IMR-90 (cell line): ENCODE data around the gene ESR1. TPM values are rescaled to one million over a fixed set of nuclear protein-coding genes. Genes with fewer than 3 reads are reported as not detected.
"Not testable (repeated sequence)": the region's sequence is repeated elsewhere in the genome, so short reads cannot be mapped to it uniquely, and the experiment has no call there.

Experiments
- ATAC-seq: fragments of 200-7000 bp; cut with Tn5 transposase; 2 replicates; pipeline ENCODE4 v1.9.1; 2020; ENCODE audit warnings: low read depth, mild to moderate bottlenecking, moderate library complexity
- BruUV-seq: library from RNA; stranded (reverse); fragments of 400-500 nt; replicated peaks from 2 replicates; lab custom pipeline; 2021; lab: Mats Ljungman, UMichigan
- CTCF ChIA-PET: fragments of 300-600 bp; formaldehyde crosslinking; extraction: SDS; loops from one replicate; lab custom pipeline; 2021; ENCODE audit warnings: antibody characterized with exemption; lab: Yijun Ruan, JAX
- POLR2A ChIA-PET: fragments of 300-600 bp; sonication (Branson Sonifier 250); formaldehyde crosslinking; loops from one replicate; lab custom pipeline; 2022; ENCODE audit warnings: antibody characterized with exemption; ENCODE audit not compliant: unreplicated experiment; lab: Charles Lee
- DNase-seq: peaks from one replicate; pipeline ENCODE4 v3.0.0; 2013
- H2AFZ ChIP-seq: replicated peaks from 2 replicates; pipeline ENCODE3; 2013; ENCODE audit warnings: low read length, mild to moderate bottlenecking; ENCODE audit not compliant: poor library complexity
- H2AK5ac ChIP-seq: 2 replicates; pipeline ENCODE4 v1.6.1; 2013; ENCODE audit warnings: low read depth, low read length, inconsistent platforms
- H2AK9ac ChIP-seq: replicated peaks from 2 replicates; pipeline ENCODE3; 2013; ENCODE audit warnings: mild to moderate bottlenecking, low read depth, low read length, moderate library complexity; ENCODE audit not compliant: poor library complexity
- H2BK120ac ChIP-seq: 2 replicates; pipeline ENCODE4 v1.6.1; 2013; ENCODE audit warnings: low read depth, low read length, inconsistent platforms
- H2BK15ac ChIP-seq: 3 replicates; pipeline ENCODE4 v1.6.1; 2013; ENCODE audit warnings: low read depth, low read length, inconsistent platforms
- H2BK20ac ChIP-seq: 2 replicates; pipeline ENCODE4 v1.6.1; 2013; ENCODE audit warnings: low read depth, mild to moderate bottlenecking, inconsistent platforms, low read length, moderate library complexity
- H2BK5ac ChIP-seq: 2 replicates; pipeline ENCODE4 v1.6.1; 2013; ENCODE audit warnings: mild to moderate bottlenecking, low read depth, low read length, inconsistent platforms; ENCODE audit not compliant: poor library complexity, severe bottlenecking
- H3K14ac ChIP-seq: replicated peaks from 2 replicates; pipeline ENCODE4 v1.6.1; 2013; ENCODE audit warnings: low read depth, low read length, inconsistent platforms
- H3K18ac ChIP-seq: 2 replicates; pipeline ENCODE4 v1.6.1; 2013; ENCODE audit warnings: low read depth, low read length, control low read depth
- H3K23ac ChIP-seq: 2 replicates; pipeline ENCODE4 v1.6.1; 2013; ENCODE audit warnings: low read depth, low read length, inconsistent platforms
- H3K27ac ChIP-seq: 2 replicates; pipeline ENCODE4 v1.5.1; 2013; ENCODE audit warnings: mild to moderate bottlenecking, control low read depth, low read length; ENCODE audit not compliant: insufficient read depth
- H3K27me3 ChIP-seq: 2 replicates; pipeline ENCODE4 v1.6.1; 2013; ENCODE audit warnings: low read length; ENCODE audit not compliant: control insufficient read depth, insufficient read depth
- H3K36me3 ChIP-seq: 2 replicates; pipeline ENCODE4 v1.6.1; 2013; ENCODE audit warnings: low read length, mixed read lengths; ENCODE audit not compliant: control insufficient read depth, insufficient read depth
- H3K4ac ChIP-seq: 2 replicates; pipeline ENCODE4 v1.6.1; 2013; ENCODE audit warnings: low read depth, low read length, inconsistent platforms
- H3K4me1 ChIP-seq: 2 replicates; pipeline ENCODE4 v1.6.1; 2013; ENCODE audit warnings: low read length, mixed read lengths; ENCODE audit not compliant: control insufficient read depth, insufficient read depth
- H3K4me2 ChIP-seq: 2 replicates; pipeline ENCODE4 v1.6.1; 2013; ENCODE audit warnings: low read depth, mild to moderate bottlenecking, control low read depth, low read length, moderate library complexity
- H3K4me3 ChIP-seq: 2 replicates; pipeline ENCODE4 v1.5.1; 2013; ENCODE audit warnings: low read depth, mild to moderate bottlenecking, control low read depth, low read length, moderate library complexity; ENCODE audit not compliant: insufficient read depth
- H3K56ac ChIP-seq: 2 replicates; pipeline ENCODE4 v1.6.1; 2013; ENCODE audit warnings: low read length, inconsistent platforms; ENCODE audit not compliant: insufficient read depth; ENCODE audit errors: extremely low read depth
- H3K79me1 ChIP-seq, 2 experiments: 2 replicates each; pipeline ENCODE4 v1.6.1; 2013; ENCODE audit warnings: low read length in 2 of 2, inconsistent platforms in 1 of 2, low read depth in 1 of 2
- H3K9ac ChIP-seq: 2 replicates; pipeline ENCODE4 v1.6.1; 2013; ENCODE audit warnings: low read depth, low read length, control low read depth
- H3K9me1 ChIP-seq: 2 replicates; pipeline ENCODE4 v1.6.1; 2013; ENCODE audit warnings: low read length, inconsistent platforms; ENCODE audit not compliant: insufficient read depth
- H3K9me3 ChIP-seq: 2 replicates; pipeline ENCODE4 v1.6.1; 2013; ENCODE audit warnings: low read length; ENCODE audit not compliant: control insufficient read depth, insufficient read depth
- H4K20me1 ChIP-seq: 2 replicates; pipeline ENCODE4 v1.6.1; 2013; ENCODE audit warnings: low read length, inconsistent platforms; ENCODE audit not compliant: insufficient read depth
- H4K5ac ChIP-seq: 2 replicates; pipeline ENCODE4 v1.6.1; 2013; ENCODE audit warnings: mild to moderate bottlenecking, low read depth, low read length, control low read depth
- H4K8ac ChIP-seq, 2 experiments: 2 replicates each; pipeline ENCODE4 v1.6.1; 2013; ENCODE audit warnings: low read depth in 2 of 2, low read length in 2 of 2, control low read depth in 1 of 2, inconsistent platforms in 1 of 2
- H4K91ac ChIP-seq: 2 replicates; pipeline ENCODE4 v1.6.1; 2013; ENCODE audit warnings: low read depth, low read length, inconsistent platforms; ENCODE audit not compliant: insufficient read depth
- WGBS, 2 experiments: methylation state at CpG; one replicate each; pipeline versions ENCODE4 v1.1.5 to v1.1.7; 2013; ENCODE audit warnings: missing lambda C conversion rate in 2 of 2; ENCODE audit not compliant: insufficient read length in 1 of 2; ENCODE audit errors: extremely low coverage in 2 of 2; 5-methylcytosine and 5-hydroxymethylcytosine counted together
- dilution Hi-C: fragments of 300-500 bp; cut with HindIII; formaldehyde crosslinking; loops from one replicate; pipeline ENCODE4 v1.14.3; 2018; ENCODE audit warnings: low sequenced_read_pairs; ENCODE audit not compliant: unreplicated experiment
- in situ Hi-C: fragments of 300-500 bp; cut with MboI; formaldehyde crosslinking; loops from 3 replicates; pipeline ENCODE4 v1.14.3; 2019; ENCODE audit warnings: low sequenced_read_pairs, inconsistent platforms, mixed read lengths
- intact Hi-C: fragments of 100-400 bp; cut with micrococcal nuclease; formaldehyde crosslinking; loops from 2 replicates; pipeline ENCODE4 v1.10.0; 2022
- polyA plus RNA-seq, 3 experiments: library from polyadenylated mRNA; depleted of rRNA; stranded (reverse); fragments of >200 nt; gene quantifications; 2 replicates each; pipeline ENCODE4 v1.2.3, GENCODE V29; 2012; ENCODE audit warnings: low replicate concordance in 1 of 3
- total RNA-seq: library from RNA; depleted of rRNA; stranded (reverse); fragments of >200 nt; gene quantifications from 2 replicates; pipeline ENCODE4 v1.2.3, GENCODE V29; 2012

ESR1 gene
- total and polyA plus RNA-seq, 2 of the 4 experiments (the other 2 are of a cell fraction): not detected

- DNase-seq, H2AK5ac ChIP-seq, H3K4ac ChIP-seq, H2AFZ ChIP-seq, H2AK9ac ChIP-seq, POLR2A ChIA-PET, H4K8ac ChIP-seq, H2BK20ac ChIP-seq, H3K23ac ChIP-seq, H2BK5ac ChIP-seq, H3K4me3 ChIP-seq, H3K14ac ChIP-seq, H3K18ac ChIP-seq, H3K27ac ChIP-seq, intact Hi-C loops, H3K27me3 ChIP-seq, H3K9me3 ChIP-seq, H3K4me1 ChIP-seq, BruUV-seq, H4K5ac ChIP-seq, H3K4me2 ChIP-seq, H3K9ac ChIP-seq, H4K20me1 ChIP-seq, CTCF ChIA-PET, H3K56ac ChIP-seq, H3K9me1 ChIP-seq, H4K91ac ChIP-seq, H2BK15ac ChIP-seq, H2BK120ac ChIP-seq, dilution Hi-C loops, ATAC-seq: not testable (repeated sequence)
- in situ Hi-C loops: loop anchor here (25.0 kb wide), 1 partner anchor 701 kb away; no protein-coding TSS in a partner anchor
- H3K36me3 ChIP-seq: peaks cover 21% of the 10 kb centered on the region
- peaks cover 0 to 11% of the 10 kb centered on the region in 2 experiments; a peak in 1 of 4 replicates for H3K79me1 ChIP-seq
- WGBS, 2 experiments: no CpG with 5 or more reads among the region's 6 CpGs
These were observed 330.9 kb downstream of the ESR1 start for GRCh38 chr6:152138344-152138743.
